Chondrocyte (in vitro differentiated cells): Measurements from ENCODE around the gene ANKRD39. TPM values are rescaled to one million over a fixed set of nuclear protein-coding genes. Genes with fewer than 3 reads are reported as not detected.

ENCODE experiments used
- DNase-seq: peaks from one replicate; pipeline ENCODE4 v3.0.0; 2021; ENCODE audit warnings: mixed read lengths, low spot score
- H3K27ac Mint-ChIP-seq: one replicate; pipeline ENCODE4 v1.8.0; 2021; ENCODE audit warnings: mild to moderate bottlenecking, moderate library complexity, mixed read lengths; ENCODE audit not compliant: unreplicated experiment
- H3K27me3 Mint-ChIP-seq: 2 replicates; pipeline ENCODE4 v1.8.0; 2021; ENCODE audit warnings: low read depth, mixed read lengths
- H3K36me3 Mint-ChIP-seq: 2 replicates; pipeline ENCODE4 v1.8.0; 2021; ENCODE audit warnings: low read depth, mixed read lengths
- H3K4me1 Mint-ChIP-seq: 2 replicates; pipeline ENCODE4 v1.8.0; 2021; ENCODE audit warnings: low read depth, mild to moderate bottlenecking, mixed read lengths
- H3K4me3 Mint-ChIP-seq: one replicate; pipeline ENCODE4 v1.8.0; 2021; ENCODE audit warnings: mild to moderate bottlenecking, moderate library complexity, mixed read lengths; ENCODE audit not compliant: unreplicated experiment
- H3K9me3 Mint-ChIP-seq: 2 replicates; pipeline ENCODE4 v1.8.0; 2021; ENCODE audit warnings: low read depth, mixed read lengths
- CTCF ChIP-seq: fragments of 200-600 bp; sonication (generic); IDR thresholded peaks from 2 replicates; pipeline ENCODE4 v1.5.0; 2021; ENCODE audit warnings: antibody characterized with exemption, mild to moderate bottlenecking, moderate library complexity
- total RNA-seq: library from RNA; stranded (reverse); gene quantifications from 3 replicates; pipeline ENCODE4 v1.2.1, GENCODE V29; 2021

Gene ANKRD39
- total RNA-seq, 1 donor from 2014 or later: 7.9 TPM

GRCh38 chr2:96868555-96869280 is 10.9 kb upstream of the ANKRD39 start:
- H3K4me3 Mint-ChIP-seq: peak overlapping the region; percentile 86
- DNase-seq: no peak
- H3K36me3 Mint-ChIP-seq: peaks cover 8% of the 10 kb centered on the region
- peaks cover 24% of the 10 kb centered on the region for H3K4me1 Mint-ChIP-seq
- no peaks in the 10 kb centered on the region for H3K27me3 Mint-ChIP-seq
- peak overlapping the region; percentile 83 for H3K27ac Mint-ChIP-seq
- peak; percentile 89 for TF ChIP-seq CTCF
- H3K9me3 Mint-ChIP-seq: no peaks in the 10 kb centered on the region

- no peak for TF ChIP-seq CTCF
- no peak for DNase-seq
- Mint-ChIP-seq H3K4me3 (peak overlapping the region; percentile 86), H3K4me1 (peaks cover 22% of the 10 kb centered on the region), H3K9me3 (no peaks in the 10 kb centered on the region), H3K27me3 (no peaks in the 10 kb centered on the region), H3K27ac (peak overlapping the region; percentile 83), H3K36me3 (peaks cover 13% of the 10 kb centered on the region)
Measured at GRCh38 chr2:96867756-96868554, 10.1 kb upstream of the ANKRD39 start.

- Mint-ChIP-seq H3K36me3 (peaks cover 14% of the 10 kb centered on the region), H3K4me1 (peaks cover 18% of the 10 kb centered on the region), H3K27me3 (no peaks in the 10 kb centered on the region), H3K27ac (peak overlapping the region; percentile 83), H3K4me3 (peak overlapping the region; percentile 86), H3K9me3 (no peaks in the 10 kb centered on the region)
- no peak for DNase-seq
- no peak for TF ChIP-seq CTCF
Measured at GRCh38 chr2:96866986-96867755, 9.4 kb upstream of the ANKRD39 start.

GRCh38 chr2:96866586-96866985 is 8.8 kb upstream of the ANKRD39 start:
- TF ChIP-seq CTCF: no peak
- Mint-ChIP-seq H3K4me3 (peak overlapping the region; percentile 48), H3K4me1 (peaks cover 18% of the 10 kb centered on the region), H3K9me3 (no peaks in the 10 kb centered on the region), H3K27ac (peak overlapping the region; percentile 36), H3K36me3 (peaks cover 17% of the 10 kb centered on the region), H3K27me3 (no peaks in the 10 kb centered on the region)
- no peak for DNase-seq

GRCh38 chr2:96866149-96866548 is 8.3 kb upstream of the ANKRD39 start:
- Mint-ChIP-seq H3K9me3 (no peaks in the 10 kb centered on the region), H3K4me1 (peaks cover 18% of the 10 kb centered on the region), H3K27me3 (no peaks in the 10 kb centered on the region), H3K36me3 (peaks cover 19% of the 10 kb centered on the region), H3K27ac (no peak overlapping the region), H3K4me3 (no peak overlapping the region)
- TF ChIP-seq CTCF: no peak
- DNase-seq: no peak
